Measurements from ENCODE around the gene SLX4IP.
A peak's percentile ranks its signal among the peaks of the same experiment; 100 is the strongest.

SLX4IP gene

DNA sequence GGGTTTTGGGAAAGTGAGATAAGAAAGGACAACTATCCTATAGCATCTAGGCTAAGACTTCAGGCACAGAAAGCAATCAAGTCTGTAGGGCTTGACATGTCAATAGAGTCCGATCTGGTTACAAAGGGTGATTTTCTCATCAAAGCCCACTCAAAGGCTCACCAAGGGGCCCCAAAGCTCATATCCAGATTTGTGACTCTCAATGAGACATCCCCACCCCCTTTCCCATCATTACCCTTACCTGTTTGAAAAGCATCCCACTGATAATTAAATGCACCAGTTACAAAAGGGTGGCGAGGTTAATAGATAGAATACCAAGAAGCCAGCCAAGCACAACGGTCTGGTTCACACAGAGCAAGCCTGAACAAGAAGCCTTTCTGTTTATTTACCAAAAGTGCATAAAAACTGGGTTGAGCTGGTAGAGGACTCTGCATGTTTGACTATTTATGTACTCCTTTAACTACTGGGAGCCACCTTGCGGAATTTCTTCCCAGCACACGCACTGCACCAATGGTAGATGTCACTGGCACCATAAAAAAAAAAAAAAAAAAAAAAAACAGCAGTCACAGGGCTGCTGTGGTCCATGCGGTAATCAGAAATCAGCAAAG is 232.6 kb downstream of the SLX4IP start:
- Histone ChIP-seq H3K9ac (no peak overlapping the region), H3K79me2 (ENCODE audit: insufficient read depth, low read depth) (peaks cover 3% of the 10 kb centered on the region; the same call in 1 of the 2 replicates), H3K4me1 (ENCODE audit: low read depth, poor library complexity, severe bottlenecking) (peaks cover 17% of the 10 kb centered on the region), H3K4me2 (no peak overlapping the region), H2AFZ (ENCODE audit: low read depth) (no peak overlapping the region), H3K27ac (no peak overlapping the region), H3K4me3 (IDR thresholded peaks at IDR 0.05; ENCODE audit: insufficient read depth, low read depth, low read length) (no peak overlapping the region), H3K27me3 (ENCODE audit: insufficient read depth, low read depth) (no peaks in the 10 kb centered on the region), H3K36me3 (ENCODE audit: insufficient read depth) (no peaks in the 10 kb centered on the region), H4K20me1 (ENCODE audit: insufficient read depth) (no peaks in the 10 kb centered on the region)
- TF ChIP-seq, protein P1, sequence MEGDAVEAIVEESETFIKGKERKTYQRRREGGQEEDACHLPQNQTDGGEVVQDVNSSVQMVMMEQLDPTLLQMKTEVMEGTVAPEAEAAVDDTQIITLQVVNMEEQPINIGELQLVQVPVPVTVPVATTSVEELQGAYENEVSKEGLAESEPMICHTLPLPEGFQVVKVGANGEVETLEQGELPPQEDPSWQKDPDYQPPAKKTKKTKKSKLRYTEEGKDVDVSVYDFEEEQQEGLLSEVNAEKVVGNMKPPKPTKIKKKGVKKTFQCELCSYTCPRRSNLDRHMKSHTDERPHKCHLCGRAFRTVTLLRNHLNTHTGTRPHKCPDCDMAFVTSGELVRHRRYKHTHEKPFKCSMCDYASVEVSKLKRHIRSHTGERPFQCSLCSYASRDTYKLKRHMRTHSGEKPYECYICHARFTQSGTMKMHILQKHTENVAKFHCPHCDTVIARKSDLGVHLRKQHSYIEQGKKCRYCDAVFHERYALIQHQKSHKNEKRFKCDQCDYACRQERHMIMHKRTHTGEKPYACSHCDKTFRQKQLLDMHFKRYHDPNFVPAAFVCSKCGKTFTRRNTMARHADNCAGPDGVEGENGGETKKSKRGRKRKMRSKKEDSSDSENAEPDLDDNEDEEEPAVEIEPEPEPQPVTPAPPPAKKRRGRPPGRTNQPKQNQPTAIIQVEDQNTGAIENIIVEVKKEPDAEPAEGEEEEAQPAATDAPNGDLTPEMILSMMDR (conservative IDR thresholded peaks at IDR 0.05; ENCODE audit: low read depth, low read length): no peak

DNA sequence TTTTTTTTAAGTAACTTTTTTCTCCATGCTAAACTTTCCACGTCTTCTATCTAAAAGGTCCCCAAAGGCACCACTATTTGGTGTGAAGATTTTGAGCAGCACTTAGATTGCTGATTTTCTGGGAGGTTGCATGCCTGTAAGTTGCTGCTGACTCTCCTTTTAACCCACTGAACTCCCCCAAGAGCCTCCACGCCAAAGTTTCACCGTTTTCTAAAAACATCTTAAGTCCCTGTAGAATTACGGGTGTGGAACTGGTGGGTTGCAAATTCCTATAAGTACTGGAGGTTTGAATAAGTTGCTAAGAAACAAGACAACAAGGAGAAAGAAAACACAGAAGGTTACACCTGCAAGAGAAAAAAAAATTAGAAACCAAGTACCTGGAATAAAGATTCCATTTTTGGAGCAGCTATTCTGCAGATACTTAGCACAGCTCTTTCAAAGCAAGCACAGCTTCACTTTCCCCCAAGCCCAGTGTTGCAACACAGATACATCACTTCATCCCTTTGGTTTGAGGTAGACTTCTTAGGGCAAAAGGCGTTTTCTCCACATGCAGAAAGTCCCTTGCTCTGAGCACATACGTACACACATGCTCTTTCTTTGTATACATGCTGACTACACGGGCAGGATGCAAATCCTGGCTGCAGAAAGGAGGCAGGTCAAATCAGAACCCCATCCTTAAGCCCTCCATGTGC is 233.7 kb downstream of the SLX4IP start:
- Histone ChIP-seq H3K27ac (no peak overlapping the region), H3K36me3 (ENCODE audit: insufficient read depth) (no peaks in the 10 kb centered on the region), H3K27me3 (ENCODE audit: insufficient read depth, low read depth) (no peaks in the 10 kb centered on the region), H4K20me1 (ENCODE audit: insufficient read depth) (no peaks in the 10 kb centered on the region), H3K4me1 (ENCODE audit: low read depth, poor library complexity, severe bottlenecking) (peaks cover 17% of the 10 kb centered on the region), H3K9ac (no peak overlapping the region), H2AFZ (ENCODE audit: low read depth) (no peak overlapping the region), H3K79me2 (ENCODE audit: insufficient read depth, low read depth) (peaks cover 3% of the 10 kb centered on the region; the same call in 1 of the 2 replicates), H3K4me3 (IDR thresholded peaks at IDR 0.05; ENCODE audit: insufficient read depth, low read depth, low read length) (no peak overlapping the region), H3K4me2 (peak overlapping the region; percentile 17; the same call in 1 of the 2 replicates)
- TF ChIP-seq, protein P1 (conservative IDR thresholded peaks at IDR 0.05; ENCODE audit: low read depth, low read length): no peak

DNA sequence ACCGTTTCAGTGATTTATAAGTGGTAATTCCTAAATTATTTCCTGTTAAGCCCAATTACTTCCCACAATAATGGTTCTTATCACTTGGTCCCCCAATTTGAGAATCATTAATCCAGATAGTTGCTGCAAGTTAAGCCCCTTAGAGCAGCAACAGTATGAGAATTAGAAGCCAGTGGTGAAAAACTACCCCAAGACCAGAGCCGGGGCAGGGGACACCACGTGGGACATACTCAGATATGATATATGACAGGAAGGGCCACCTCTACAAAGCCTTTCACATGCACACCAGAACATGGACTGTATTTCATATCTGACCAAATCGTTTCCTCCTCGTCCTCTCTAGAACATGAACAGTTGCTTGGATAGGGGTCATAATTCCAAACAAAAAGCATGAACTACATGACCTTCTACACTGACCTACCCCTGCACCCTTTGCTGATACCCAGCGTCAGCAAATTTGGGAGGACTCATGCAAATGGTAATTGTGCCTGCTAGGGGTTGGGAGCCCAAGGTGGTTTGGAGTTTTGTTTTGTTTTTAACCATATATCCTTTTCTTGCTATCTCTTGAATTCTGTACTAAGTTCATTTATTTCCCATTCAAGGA is 234.8 kb downstream of the SLX4IP start:
- Histone ChIP-seq H3K4me3 (IDR thresholded peaks at IDR 0.05; ENCODE audit: insufficient read depth, low read depth, low read length) (no peak overlapping the region), H3K4me2 (peak overlapping the region; percentile 89), H3K4me1 (ENCODE audit: low read depth, poor library complexity, severe bottlenecking) (peaks cover 17% of the 10 kb centered on the region), H3K9ac (peak overlapping the region; percentile 86; the same call in 1 of the 2 replicates), H3K79me2 (ENCODE audit: insufficient read depth, low read depth) (peaks cover 3% of the 10 kb centered on the region; the same call in 1 of the 2 replicates), H3K27ac (peak overlapping the region; percentile 94), H2AFZ (ENCODE audit: low read depth) (peak overlapping the region; percentile 34; the same call in 1 of the 2 replicates), H4K20me1 (ENCODE audit: insufficient read depth) (no peaks in the 10 kb centered on the region), H3K27me3 (ENCODE audit: insufficient read depth, low read depth) (no peaks in the 10 kb centered on the region), H3K36me3 (ENCODE audit: insufficient read depth) (no peaks in the 10 kb centered on the region)
- TF ChIP-seq, protein P1 (conservative IDR thresholded peaks at IDR 0.05; ENCODE audit: low read depth, low read length): no peak

DNA sequence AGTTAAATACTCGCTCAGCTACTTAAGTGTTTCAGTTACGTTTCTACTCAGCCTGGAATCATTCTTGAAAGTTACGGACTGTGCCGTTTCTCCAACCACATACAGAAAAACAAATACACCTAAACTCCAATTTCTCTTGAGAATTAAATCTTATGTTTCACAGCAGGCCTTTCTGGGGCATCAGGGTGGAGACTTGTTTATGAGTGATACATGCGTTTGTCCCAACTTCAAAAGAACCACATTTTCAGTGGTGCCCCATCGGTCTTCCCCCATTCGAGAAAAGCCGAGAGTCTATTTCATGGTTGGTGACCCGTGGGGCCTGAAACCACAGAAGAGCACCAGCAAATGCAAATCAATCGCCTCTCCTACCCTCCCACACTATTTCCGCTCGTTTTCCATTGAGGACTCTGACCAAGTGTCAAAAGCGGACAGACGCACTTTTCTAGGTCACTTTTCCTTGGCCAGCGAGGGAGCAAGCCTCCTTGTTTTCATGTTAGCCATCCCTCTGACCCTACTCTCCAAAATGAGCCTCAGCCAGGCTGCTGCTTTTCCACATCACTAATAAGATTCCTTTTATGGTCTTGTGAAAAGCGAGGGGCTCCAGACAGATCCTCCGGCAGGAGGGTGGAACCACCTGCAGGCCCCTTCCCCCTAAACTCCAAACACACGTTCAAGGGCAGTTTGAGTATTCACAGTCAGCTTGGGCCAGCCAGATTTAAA is 235.6 kb downstream of the SLX4IP start:
- Histone ChIP-seq H3K27me3 (ENCODE audit: insufficient read depth, low read depth) (no peaks in the 10 kb centered on the region), H3K4me1 (ENCODE audit: low read depth, poor library complexity, severe bottlenecking) (peaks cover 19% of the 10 kb centered on the region), H3K4me3 (IDR thresholded peaks at IDR 0.05; ENCODE audit: insufficient read depth, low read depth, low read length) (no peak overlapping the region), H3K27ac (peak overlapping the region; percentile 94), H3K9ac (peak overlapping the region; percentile 86), H3K36me3 (ENCODE audit: insufficient read depth) (no peaks in the 10 kb centered on the region), H4K20me1 (ENCODE audit: insufficient read depth) (no peaks in the 10 kb centered on the region), H2AFZ (ENCODE audit: low read depth) (peak overlapping the region; percentile 27; the same call in 1 of the 2 replicates), H3K79me2 (ENCODE audit: insufficient read depth, low read depth) (peaks cover 3% of the 10 kb centered on the region; the same call in 1 of the 2 replicates), H3K4me2 (peak overlapping the region; percentile 89)
- TF ChIP-seq, protein P1 (conservative IDR thresholded peaks at IDR 0.05; ENCODE audit: low read depth, low read length): no peak

Measured in KMS-11 (cell line).